Body of pancreas (tissue), 4 donors: ENCODE results near the gene SOCS1. TPM values are rescaled to one million over a fixed set of nuclear protein-coding genes. Genes with fewer than 3 reads are reported as not detected.

ENCODE experiments used
- ATAC-seq: fragments of 150-250 bp; one replicate; pipeline ENCODE4 v1.9.1; 2016
- DNase-seq, 4 donors: peaks; one replicate each; pipeline ENCODE4 v3.0.0-alpha.2; 2019
- H3K27ac ChIP-seq, 4 donors: fragments of 200-600 bp; sonication (generic); 1 replicate in 3 of 4; 2 replicates in 1 of 4; pipeline versions ENCODE4 v1.5.1 to v1.6.1; 2016 to 2019; ENCODE audit warnings: mild to moderate bottlenecking in 1 of 4, mixed read lengths in 1 of 4, moderate library complexity in 1 of 4
- H3K27me3 ChIP-seq, 2 donors: fragments of 200-600 bp; sonication (generic); one replicate each; pipeline ENCODE4 v1.6.0; 2016; ENCODE audit warnings: mild to moderate bottlenecking in 1 of 2
- H3K36me3 ChIP-seq, 2 donors: fragments of 200-600 bp; sonication (generic); replicated peaks in 1 of 2; 2 replicates each; pipeline ENCODE4 v1.5.1; 2016; ENCODE audit warnings: low read depth in 2 of 2; ENCODE audit not compliant: insufficient read depth in 1 of 2
- H3K4me1 ChIP-seq: fragments of 200-600 bp; sonication (generic); one replicate; pipeline ENCODE4 v1.6.0; 2016
- H3K4me3 ChIP-seq, 2 donors: fragments of 200-600 bp; sonication (generic); 1 replicate in 1 of 2; 2 replicates in 1 of 2; pipeline ENCODE4 v1.5.1; 2016 to 2019
- H3K9me3 ChIP-seq, 3 donors: fragments of 200-600 bp; sonication (generic); 1 replicate in 2 of 3; 2 replicates in 1 of 3; pipeline ENCODE4 v1.5.1; 2016
- CTCF ChIP-seq, 7 experiments: fragments of 450-650 bp in 4 of 7; fragments of 200-600 bp in 3 of 7; sonication (generic) in 3 of 7; IDR thresholded peaks; one replicate each; pipeline ENCODE4 v1.5.1; 2016 to 2019; ENCODE audit warnings: antibody characterized with exemption in 7 of 7
- POLR2A ChIP-seq, 3 donors: fragments of 450-650 bp; IDR thresholded peaks; one replicate each; pipeline ENCODE4 v1.6.1; 2016; ENCODE audit warnings: antibody characterized with exemption in 3 of 3, mild to moderate bottlenecking in 2 of 3
- WGBS, 2 donors: methylation state at CpG; one replicate each; pipeline ENCODE4 v1.1.5; 2017; 5-methylcytosine and 5-hydroxymethylcytosine counted together
- intact Hi-C: fragments of 100-400 bp; cut with DNase I; formaldehyde crosslinking; loops from one replicate; pipeline ENCODE4 v1.15.1; 2023
- total RNA-seq, 2 donors: library from RNA; depleted of rRNA; stranded (reverse); fragments of >200 nt; gene quantifications; one replicate each; pipeline ENCODE4 v1.1.0, GENCODE V29; 2016

The SOCS1 gene
- total RNA-seq, 2 donors from 2014 or later = 1.0 to 7.9 TPM

GRCh38 chr16:11296706-11297491 lies 40.9 kb upstream of the SOCS1 start:
- no peaks in the 10 kb centered on the region for H3K9me3 ChIP-seq
- intact Hi-C loops = no loop called here
- no peak overlapping the region for H3K4me3 ChIP-seq
- H3K27ac ChIP-seq = peak overlapping the region; percentile 45 to 78 (median 68)
- ATAC-seq (peak; percentile 56), DNase-seq (peak; percentile 22 to 67 (median 49))
- no peaks in the 10 kb centered on the region for H3K27me3 ChIP-seq
- no peak for TF ChIP-seq CTCF (IDR thresholded peaks at IDR 0.05)
- no peak for TF ChIP-seq POLR2A (IDR thresholded peaks at IDR 0.05)
- no peaks in the 10 kb centered on the region for H3K36me3 ChIP-seq
- H3K4me1 ChIP-seq = peaks cover 22% of the 10 kb centered on the region
- 13 to 29% methylated on average over 6 to 10 of the region's 10 CpGs for WGBS, 2 donors

- no peak overlapping the region for H3K4me3 ChIP-seq
- no peaks in the 10 kb centered on the region for H3K27me3 ChIP-seq
- no peaks in the 10 kb centered on the region for H3K9me3 ChIP-seq
- DNase-seq (no peak), ATAC-seq (no peak)
- TF ChIP-seq CTCF (IDR thresholded peaks at IDR 0.05) (no peak), POLR2A (IDR thresholded peaks at IDR 0.05) (no peak)
- H3K4me1 ChIP-seq = peaks cover 22% of the 10 kb centered on the region
- H3K27ac ChIP-seq = peak overlapping the region in 2 of 4 donors; percentile 74 to 78
- H3K36me3 ChIP-seq = no peaks in the 10 kb centered on the region
- intact Hi-C loops = no loop called here
- WGBS, 2 donors = 75 to 77% methylated on average over 3 of the region's 3 CpGs
Observed at GRCh38 chr16:11296351-11296705, 40.3 kb upstream of the SOCS1 start.

DNA sequence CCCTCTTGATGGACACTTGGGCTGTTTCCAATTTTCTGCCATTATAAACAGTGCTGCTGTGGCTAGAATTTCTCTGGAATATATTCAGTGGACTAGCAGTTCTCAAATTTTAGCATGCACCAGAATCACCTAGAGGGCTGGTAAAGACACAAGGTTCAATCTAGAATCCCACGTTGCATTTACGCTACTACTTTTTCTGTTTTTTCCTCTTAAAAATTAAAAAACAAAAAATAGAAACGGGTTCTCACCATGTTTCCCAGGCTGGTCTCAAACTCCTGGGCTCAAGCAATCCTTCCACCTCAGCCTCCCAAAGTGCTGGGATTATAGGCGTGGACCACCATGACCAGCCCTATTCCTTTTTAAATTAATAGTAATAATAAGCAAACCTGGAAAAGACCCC lies 39.7 kb upstream of the SOCS1 start:
- Histone ChIP-seq H3K4me3 (no peak overlapping the region), H3K27ac (peak overlapping the region in 1 of 4 donors; percentile 74), H3K9me3 (no peaks in the 10 kb centered on the region), H3K4me1 (peaks cover 22% of the 10 kb centered on the region), H3K36me3 (no peaks in the 10 kb centered on the region), H3K27me3 (no peaks in the 10 kb centered on the region)
- 91 to 93% methylated on average over 4 of the region's 4 CpGs for WGBS, 2 donors
- TF ChIP-seq CTCF (IDR thresholded peaks at IDR 0.05) = no peak
- TF ChIP-seq POLR2A (IDR thresholded peaks at IDR 0.05) = no peak
- ATAC-seq = no peak
- intact Hi-C loops = no loop called here
- DNase-seq = no peak

DNA sequence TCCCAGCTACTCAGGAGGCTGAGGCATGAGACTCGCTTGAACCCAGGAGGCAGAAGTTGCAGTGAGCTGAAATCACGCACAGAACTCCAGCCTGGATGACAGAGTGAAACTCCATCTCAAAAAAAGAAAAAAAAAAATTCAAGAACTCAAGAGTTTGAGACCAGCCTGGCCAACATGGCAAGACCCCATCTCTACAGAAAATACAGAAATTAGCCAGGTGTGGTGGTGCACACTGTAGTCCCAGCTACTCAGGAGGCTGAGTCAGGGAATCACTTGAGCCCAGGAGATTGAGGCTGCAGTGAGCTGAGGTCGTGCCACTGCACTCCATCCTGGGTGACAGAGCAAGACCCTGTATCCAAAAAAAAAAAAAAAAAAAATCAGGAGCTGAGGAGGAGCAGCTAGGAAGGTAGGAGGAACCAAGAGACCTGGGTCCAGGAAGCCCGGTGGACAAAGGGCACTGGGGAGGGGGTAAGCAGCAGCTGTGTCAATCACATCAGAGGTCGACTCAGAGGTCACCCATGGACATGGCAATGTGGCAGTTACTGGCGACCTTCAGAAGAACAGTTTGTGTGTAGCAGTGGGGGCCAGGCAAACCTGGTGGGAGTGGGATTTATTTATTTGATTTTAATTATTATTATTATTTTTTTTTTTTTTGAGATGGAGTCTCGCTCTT lies 36.2 kb upstream of the SOCS1 start:
- intact Hi-C loops = no loop called here
- TF ChIP-seq CTCF (IDR thresholded peaks at IDR 0.05) (no peak), POLR2A (IDR thresholded peaks at IDR 0.05) (no peak)
- Histone ChIP-seq H3K4me3 (no peak overlapping the region), H3K27ac (no peak overlapping the region), H3K36me3 (no peaks in the 10 kb centered on the region), H3K9me3 (no peaks in the 10 kb centered on the region), H3K4me1 (peaks cover 12% of the 10 kb centered on the region), H3K27me3 (no peaks in the 10 kb centered on the region)
- ATAC-seq = no peak
- no peak for DNase-seq
- WGBS, 2 donors = 75 to 85% methylated on average over 7 of the region's 7 CpGs
